Activated CD8-positive, alpha-beta memory T cell treated with anti-CD3 and anti-CD28 coated beads for 4 hours (primary cell): Measurements from ENCODE around the gene NAT9.

Experiments used
- DNase-seq, 2 donors: peaks; one replicate each; pipeline ENCODE4 v3.0.0-alpha.2; 2020; ENCODE audit warnings: low read depth in 2 of 2

NAT9 gene

GRCh38 chr17:74805591-74805991, 29.4 kb upstream of the NAT9 start:
- no peak for DNase-seq

- DNase-seq = no peak
Observed at GRCh38 chr17:74804683-74805082, 28.5 kb upstream of the NAT9 start.

- DNase-seq = no peak
Observed at GRCh38 chr17:74803971-74804370, 27.8 kb upstream of the NAT9 start.

- DNase-seq = no peak
Observed at GRCh38 chr17:74803388-74803930, 27.3 kb upstream of the NAT9 start.

- no peak for DNase-seq
Observed at GRCh38 chr17:74801896-74802295, 25.8 kb upstream of the NAT9 start.

GRCh38 chr17:74800531-74800930, 24.4 kb upstream of the NAT9 start:
- DNase-seq = no peak

- no peak for DNase-seq
Observed at GRCh38 chr17:74799097-74799496, 23.0 kb upstream of the NAT9 start.

GRCh38 chr17:74798239-74798707, 22.1 kb upstream of the NAT9 start:
- DNase-seq = no peak

GRCh38 chr17:74797824-74798223, 21.7 kb upstream of the NAT9 start:
- DNase-seq = no peak

GRCh38 chr17:74796866-74797265, 20.7 kb upstream of the NAT9 start:
- no peak for DNase-seq

- DNase-seq = no peak
Observed at GRCh38 chr17:74796211-74796610, 20.1 kb upstream of the NAT9 start.

GRCh38 chr17:74795327-74796020, 19.3 kb upstream of the NAT9 start:
- DNase-seq = no peak

- DNase-seq = no peak
Observed at GRCh38 chr17:74792586-74793105, 16.5 kb upstream of the NAT9 start.

- no peak for DNase-seq
Observed at GRCh38 chr17:74790161-74791058, 14.3 kb upstream of the NAT9 start.

GRCh38 chr17:74786431-74787055, 10.4 kb upstream of the NAT9 start:
- DNase-seq = no peak

GRCh38 chr17:74785981-74786360, 9.8 kb upstream of the NAT9 start:
- no peak for DNase-seq

- no peak for DNase-seq
Observed at GRCh38 chr17:74785096-74785980, 9.2 kb upstream of the NAT9 start.

GRCh38 chr17:74784125-74784810, 8.1 kb upstream of the NAT9 start:
- DNase-seq = no peak

- DNase-seq = no peak
Observed at GRCh38 chr17:74782571-74782970, 6.4 kb upstream of the NAT9 start.

- no peak for DNase-seq
Observed at GRCh38 chr17:74780443-74781238, 4.5 kb upstream of the NAT9 start.
